DOHH2 (cell line): ENCODE data around the gene SUSD1.

Source experiments
- H3F3A ChIP-seq: fragments of 200-600 bp; sonication (generic), shearing (Covaris generic); 2 replicates; pipeline ENCODE4 v1.6.0; 2016; ENCODE audit warnings: antibody characterized with exemption, mild to moderate bottlenecking; ENCODE audit not compliant: control insufficient read depth, insufficient read depth
- H3K27ac ChIP-seq: fragments of 200-600 bp; sonication (generic); 2 replicates; pipeline ENCODE4 v1.5.1; 2014; ENCODE audit warnings: low read depth, mild to moderate bottlenecking, low read length, moderate library complexity
- H3K27me3 ChIP-seq: fragments of 200-600 bp; sonication (generic); 2 replicates; pipeline ENCODE4 v1.6.1; 2014; ENCODE audit warnings: mild to moderate bottlenecking, low read length, mixed read lengths; ENCODE audit not compliant: control insufficient read depth
- H3K36me3 ChIP-seq: fragments of 200-600 bp; sonication (generic); 2 replicates; pipeline ENCODE4 v1.6.1; 2014; ENCODE audit warnings: mild to moderate bottlenecking, low read length, moderate library complexity, mixed read lengths; ENCODE audit not compliant: control insufficient read depth
- H3K4me1 ChIP-seq: fragments of 200-600 bp; sonication (generic); 2 replicates; pipeline ENCODE4 v1.6.1; 2014; ENCODE audit warnings: mild to moderate bottlenecking, low read length, mixed read lengths; ENCODE audit not compliant: control insufficient read depth
- H3K4me2 ChIP-seq: fragments of 200-600 bp; sonication (generic); 2 replicates; pipeline ENCODE4 v1.6.0; 2014; ENCODE audit warnings: mild to moderate bottlenecking, low read length, moderate library complexity
- H3K4me3 ChIP-seq: fragments of 200-600 bp; sonication (generic); 2 replicates; pipeline ENCODE4 v1.5.1; 2014; ENCODE audit warnings: mild to moderate bottlenecking, low read length, mixed read lengths
- H3K79me2 ChIP-seq: fragments of 200-600 bp; sonication (generic); 2 replicates; pipeline ENCODE4 v1.6.1; 2014; ENCODE audit warnings: mild to moderate bottlenecking, low read length, mixed read lengths; ENCODE audit not compliant: control insufficient read depth
- H3K9me2 ChIP-seq: fragments of 200-600 bp; sonication (generic); replicated peaks from 2 replicates; pipeline ENCODE4 v1.6.1; 2014; ENCODE audit warnings: mild to moderate bottlenecking, low read length, mixed read lengths; ENCODE audit not compliant: control insufficient read depth
- H3K9me3 ChIP-seq: fragments of 200-600 bp; sonication (generic); 2 replicates; pipeline ENCODE4 v1.6.1; 2014; ENCODE audit warnings: antibody characterized with exemption, low read length, mixed read lengths; ENCODE audit not compliant: control insufficient read depth, insufficient read depth
- H4K20me1 ChIP-seq: fragments of 200-600 bp; sonication (generic); 2 replicates; pipeline ENCODE4 v1.6.0; 2014; ENCODE audit warnings: low read depth, mild to moderate bottlenecking, antibody characterized with exemption, low read length, moderate library complexity; ENCODE audit not compliant: control insufficient read depth, insufficient read depth
- EZH2phosphoT487 ChIP-seq: fragments of 200-600 bp; sonication (generic); IDR thresholded peaks from 2 replicates; pipeline ENCODE4 v1.6.1; 2017; ENCODE audit warnings: borderline replicate concordance, mild to moderate bottlenecking, antibody characterized with exemption, low read length, moderate library complexity, mixed read lengths
- TF ChIP-seq, protein P1 (sequence below): fragments of 200-600 bp; sonication (generic); IDR thresholded peaks from one replicate; pipeline ENCODE4 v1.5.1; 2014; ENCODE audit warnings: antibody characterized with exemption, mild to moderate bottlenecking, low read depth, low read length; ENCODE audit not compliant: poor library complexity, severe bottlenecking

The SUSD1 gene

GRCh38 chr9:112149211-112149610 lies 25.9 kb downstream of the SUSD1 start:
- Histone ChIP-seq H3K27me3 (no peaks in the 10 kb centered on the region), H3F3A (no peaks in the 10 kb centered on the region), H3K79me2 (no peaks in the 10 kb centered on the region), H3K36me3 (no peaks in the 10 kb centered on the region), H3K9me2 (no peaks in the 10 kb centered on the region), H3K27ac (no peak overlapping the region), H3K4me2 (no peak overlapping the region), H3K4me3 (no peak overlapping the region), H3K4me1 (no peaks in the 10 kb centered on the region), H3K9me3 (no peaks in the 10 kb centered on the region), H4K20me1 (no peaks in the 10 kb centered on the region)
- no peak for TF ChIP-seq EZH2phosphoT487
- TF ChIP-seq, protein P1, sequence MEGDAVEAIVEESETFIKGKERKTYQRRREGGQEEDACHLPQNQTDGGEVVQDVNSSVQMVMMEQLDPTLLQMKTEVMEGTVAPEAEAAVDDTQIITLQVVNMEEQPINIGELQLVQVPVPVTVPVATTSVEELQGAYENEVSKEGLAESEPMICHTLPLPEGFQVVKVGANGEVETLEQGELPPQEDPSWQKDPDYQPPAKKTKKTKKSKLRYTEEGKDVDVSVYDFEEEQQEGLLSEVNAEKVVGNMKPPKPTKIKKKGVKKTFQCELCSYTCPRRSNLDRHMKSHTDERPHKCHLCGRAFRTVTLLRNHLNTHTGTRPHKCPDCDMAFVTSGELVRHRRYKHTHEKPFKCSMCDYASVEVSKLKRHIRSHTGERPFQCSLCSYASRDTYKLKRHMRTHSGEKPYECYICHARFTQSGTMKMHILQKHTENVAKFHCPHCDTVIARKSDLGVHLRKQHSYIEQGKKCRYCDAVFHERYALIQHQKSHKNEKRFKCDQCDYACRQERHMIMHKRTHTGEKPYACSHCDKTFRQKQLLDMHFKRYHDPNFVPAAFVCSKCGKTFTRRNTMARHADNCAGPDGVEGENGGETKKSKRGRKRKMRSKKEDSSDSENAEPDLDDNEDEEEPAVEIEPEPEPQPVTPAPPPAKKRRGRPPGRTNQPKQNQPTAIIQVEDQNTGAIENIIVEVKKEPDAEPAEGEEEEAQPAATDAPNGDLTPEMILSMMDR = no peak

DNA sequence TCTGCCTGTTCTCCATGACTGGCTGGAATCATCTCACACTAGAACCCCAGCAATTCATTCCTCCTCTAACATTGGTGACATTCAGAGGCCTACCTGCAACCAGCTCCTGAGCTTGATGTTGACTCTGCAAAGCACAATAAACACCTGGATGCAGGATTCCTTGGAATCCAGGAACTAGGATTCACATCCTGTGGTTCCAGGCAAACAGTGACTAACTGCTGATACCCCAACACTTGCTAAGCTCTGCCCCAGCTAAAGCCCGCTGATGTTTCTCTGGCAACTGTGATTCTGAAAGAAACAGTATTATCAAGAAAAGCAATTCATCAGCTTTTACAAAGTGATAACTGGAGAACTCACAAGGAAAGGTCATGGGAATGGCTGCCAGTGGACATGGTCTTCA lies 29.2 kb downstream of the SUSD1 start:
- Histone ChIP-seq H3K27ac (no peak overlapping the region), H3K27me3 (no peaks in the 10 kb centered on the region), H3K4me1 (no peaks in the 10 kb centered on the region), H3K9me2 (no peaks in the 10 kb centered on the region), H3K4me2 (no peak overlapping the region), H3K79me2 (no peaks in the 10 kb centered on the region), H3K4me3 (no peak overlapping the region), H4K20me1 (no peaks in the 10 kb centered on the region), H3K9me3 (no peaks in the 10 kb centered on the region), H3F3A (no peaks in the 10 kb centered on the region), H3K36me3 (no peaks in the 10 kb centered on the region)
- TF ChIP-seq, protein P1 = no peak
- no peak for TF ChIP-seq EZH2phosphoT487

DNA sequence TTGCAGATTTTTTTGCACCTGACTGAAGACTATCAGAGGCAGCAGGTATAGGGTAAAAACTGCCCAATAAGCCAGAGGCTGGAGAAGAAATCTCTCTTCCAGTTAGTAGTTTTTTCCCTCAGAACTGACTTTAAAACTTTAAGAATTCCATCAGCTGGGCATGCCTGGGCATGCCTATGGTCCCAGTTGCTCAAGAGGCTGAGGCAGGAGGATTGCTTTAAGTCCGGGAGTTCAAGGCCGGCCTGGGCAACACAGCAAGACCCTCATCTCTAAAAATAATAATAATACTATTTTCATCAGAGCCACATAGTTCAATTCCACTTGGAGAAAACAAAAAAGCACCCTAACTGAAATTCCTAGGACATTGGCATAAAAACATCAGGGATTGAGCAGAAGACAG lies 30.3 kb downstream of the SUSD1 start:
- H3K79me2 ChIP-seq = no peaks in the 10 kb centered on the region
- H4K20me1 ChIP-seq = no peaks in the 10 kb centered on the region
- H3F3A ChIP-seq = no peaks in the 10 kb centered on the region
- peaks cover 6% of the 10 kb centered on the region for H3K4me1 ChIP-seq
- no peak for TF ChIP-seq EZH2phosphoT487
- TF ChIP-seq, protein P1 = no peak
- H3K27ac ChIP-seq = no peak overlapping the region
- H3K36me3 ChIP-seq = no peaks in the 10 kb centered on the region
- no peaks in the 10 kb centered on the region for H3K9me3 ChIP-seq
- no peak overlapping the region for H3K4me3 ChIP-seq
- H3K4me2 ChIP-seq = no peak overlapping the region
- H3K27me3 ChIP-seq = no peaks in the 10 kb centered on the region
- no peaks in the 10 kb centered on the region for H3K9me2 ChIP-seq

- H3K4me1 ChIP-seq = peaks cover 6% of the 10 kb centered on the region
- no peak overlapping the region for H3K27ac ChIP-seq
- no peaks in the 10 kb centered on the region for H3K9me2 ChIP-seq
- H3K9me3 ChIP-seq = no peaks in the 10 kb centered on the region
- H3F3A ChIP-seq = no peaks in the 10 kb centered on the region
- no peaks in the 10 kb centered on the region for H3K36me3 ChIP-seq
- H3K4me2 ChIP-seq = no peak overlapping the region
- no peak overlapping the region for H3K4me3 ChIP-seq
- no peaks in the 10 kb centered on the region for H3K79me2 ChIP-seq
- H4K20me1 ChIP-seq = no peaks in the 10 kb centered on the region
- no peak for TF ChIP-seq EZH2phosphoT487
- TF ChIP-seq, protein P1 = no peak
- H3K27me3 ChIP-seq = no peaks in the 10 kb centered on the region
Observed at GRCh38 chr9:112142420-112142819, 32.7 kb downstream of the SUSD1 start.
